DND-41 (cell line): ENCODE data around the gene NPW.
A peak's percentile ranks its signal among the peaks of the same experiment; 100 is the strongest.

ENCODE experiments used
- ATAC-seq: fragments of 200-7000 bp; cut with Tn5 transposase; 3 replicates; pipeline ENCODE4 v1.9.1; 2021; ENCODE audit warnings: low read depth; ENCODE audit not compliant: insufficient read depth
- DNase-seq: peaks from one replicate; pipeline ENCODE4 v3.0.0-alpha.2; 2020
- H2AFZ ChIP-seq: 2 replicates; pipeline ENCODE4 v1.6.0; 2012; ENCODE audit warnings: low read depth, low read length
- H3K27ac ChIP-seq: 2 replicates; pipeline ENCODE4 v1.5.1; 2012; ENCODE audit warnings: low read length, inconsistent platforms
- H3K27me3 ChIP-seq: fragments of 200-600 bp; sonication (generic); 2 replicates; pipeline ENCODE4 v1.6.0; 2012; ENCODE audit warnings: low read length, mild to moderate bottlenecking, inconsistent platforms; ENCODE audit not compliant: insufficient read depth, poor library complexity
- H3K36me3 ChIP-seq: 2 replicates; pipeline ENCODE4 v1.5.1; 2012; ENCODE audit warnings: low read length, inconsistent platforms; ENCODE audit not compliant: insufficient read depth
- H3K4me1 ChIP-seq: 2 replicates; pipeline ENCODE4 v1.5.1; 2012; ENCODE audit warnings: mild to moderate bottlenecking, low read length; ENCODE audit not compliant: insufficient read depth
- H3K4me2 ChIP-seq: 2 replicates; pipeline ENCODE4 v1.6.0; 2012; ENCODE audit warnings: mild to moderate bottlenecking, moderate library complexity, low read length, inconsistent platforms; ENCODE audit not compliant: insufficient read depth
- H3K4me3 ChIP-seq, 2 experiments: fragments of 200-600 bp in 1 of 2; shearing (Covaris generic) in 1 of 2; 2 replicates each; pipeline ENCODE4 v1.5.1; 2012 to 2016; ENCODE audit warnings: inconsistent platforms in 2 of 2, low read length in 2 of 2, mild to moderate bottlenecking in 2 of 2, low read depth in 1 of 2, moderate library complexity in 1 of 2
- H3K79me2 ChIP-seq: 2 replicates; pipeline ENCODE4 v1.6.0; 2012; ENCODE audit warnings: low read length, inconsistent platforms; ENCODE audit not compliant: insufficient read depth
- H3K9ac ChIP-seq: 2 replicates; pipeline ENCODE4 v1.6.0; 2012; ENCODE audit warnings: low read depth, mild to moderate bottlenecking, inconsistent platforms, low read length, moderate library complexity
- H3K9me3 ChIP-seq: 2 replicates; pipeline ENCODE4 v1.5.1; 2012; ENCODE audit warnings: low read length, moderate library complexity, mild to moderate bottlenecking, inconsistent platforms; ENCODE audit not compliant: insufficient read depth, severe bottlenecking
- H4K20me1 ChIP-seq: 2 replicates; pipeline ENCODE4 v1.6.0; 2012; ENCODE audit warnings: low read length; ENCODE audit not compliant: insufficient read depth
- CTCF ChIP-seq: IDR thresholded peaks from 2 replicates; pipeline ENCODE4 v1.5.1; 2012; ENCODE audit warnings: borderline replicate concordance, low read length, moderate library complexity, mild to moderate bottlenecking; ENCODE audit not compliant: poor library complexity, severe bottlenecking; ENCODE audit errors: extremely low read depth
- EZH2 ChIP-seq: IDR thresholded peaks from 3 replicates; pipeline ENCODE4 v1.6.1; 2012; ENCODE audit warnings: borderline replicate concordance, low read depth, mild to moderate bottlenecking, moderate library complexity, low read length, inconsistent platforms; ENCODE audit not compliant: severe bottlenecking

The NPW gene

GRCh38 chr16:2024032-2024420 is 4.4 kb downstream of the NPW start:
- no peak overlapping the region; the same call in 1 of the 2 replicates for H3K9ac ChIP-seq
- no peaks in the 10 kb centered on the region for H3K9me3 ChIP-seq
- H3K4me1 ChIP-seq = peaks cover 20% of the 10 kb centered on the region
- no peak overlapping the region for H3K27ac ChIP-seq
- no peaks in the 10 kb centered on the region for H3K36me3 ChIP-seq
- peaks cover 32% of the 10 kb centered on the region for H3K27me3 ChIP-seq
- DNase-seq = no peak
- peaks cover 7% of the 10 kb centered on the region for H4K20me1 ChIP-seq
- H3K4me3 ChIP-seq = no peak overlapping the region
- H2AFZ ChIP-seq = no peak overlapping the region
- ATAC-seq = no peak
- no peak overlapping the region for H3K4me2 ChIP-seq
- no peaks in the 10 kb centered on the region for H3K79me2 ChIP-seq
- TF ChIP-seq EZH2 (no peak), CTCF (no peak)

GRCh38 chr16:2025251-2025650 is 5.7 kb downstream of the NPW start:
- Histone ChIP-seq H3K9me3 (no peaks in the 10 kb centered on the region), H3K27ac (no peak overlapping the region), H3K36me3 (no peaks in the 10 kb centered on the region), H4K20me1 (peaks cover 7% of the 10 kb centered on the region), H2AFZ (no peak overlapping the region), H3K4me2 (no peak overlapping the region), H3K4me3 (no peak overlapping the region), H3K79me2 (no peaks in the 10 kb centered on the region), H3K27me3 (peaks cover 33% of the 10 kb centered on the region), H3K9ac (no peak overlapping the region), H3K4me1 (peaks cover 20% of the 10 kb centered on the region)
- DNase-seq (no peak), ATAC-seq (no peak)
- TF ChIP-seq CTCF = no peak
- TF ChIP-seq EZH2 = no peak

- no peak overlapping the region for H2AFZ ChIP-seq
Measured at GRCh38 chr16:2025878-2026460, 6.4 kb downstream of the NPW start.

More at GRCh38 chr16:2025878-2026460, 6.4 kb downstream of the NPW start:
- no peak overlapping the region for H3K27ac ChIP-seq
- H3K4me3 ChIP-seq = no peak overlapping the region
- no peak overlapping the region for H3K9ac ChIP-seq
- H3K36me3 ChIP-seq = no peaks in the 10 kb centered on the region
- TF ChIP-seq EZH2 (peak; percentile 65), CTCF (no peak)
- H3K79me2 ChIP-seq = no peaks in the 10 kb centered on the region
- no peak overlapping the region for H3K4me2 ChIP-seq
- ATAC-seq (no peak), DNase-seq (no peak)
- no peaks in the 10 kb centered on the region for H3K9me3 ChIP-seq
- H3K4me1 ChIP-seq = peaks cover 20% of the 10 kb centered on the region
- H3K27me3 ChIP-seq = peaks cover 33% of the 10 kb centered on the region
- peaks cover 7% of the 10 kb centered on the region for H4K20me1 ChIP-seq
